GM18868 (cell line): ENCODE data around the gene FAM124A.
"Not testable (repeated sequence)": the region's sequence is repeated elsewhere in the genome, so short reads cannot be mapped to it uniquely, and the experiment has no call there.

Source experiments
- ATAC-seq: cut with Tn5 transposase; IDR thresholded peaks from one replicate; pipeline ENCODE4 v1.9.1; 2021; ENCODE audit warnings: mild to moderate bottlenecking, moderate library complexity; ENCODE audit not compliant: unreplicated experiment

Gene FAM124A

GRCh38 chr13:51262501-51263211, 40.5 kb downstream of the FAM124A start:
- no peak for ATAC-seq

GRCh38 chr13:51266642-51267041, 44.4 kb downstream of the FAM124A start:
- no peak for ATAC-seq

- ATAC-seq, result no peak
These were observed 45.4 kb downstream of the FAM124A start for GRCh38 chr13:51267622-51268021.

GRCh38 chr13:51269039-51269438, 46.8 kb downstream of the FAM124A start:
- ATAC-seq, result no peak

- ATAC-seq, result no peak
These were observed 48.6 kb downstream of the FAM124A start for GRCh38 chr13:51270623-51271415.

- no peak for ATAC-seq
These were observed 49.4 kb downstream of the FAM124A start for GRCh38 chr13:51271528-51272085.

- ATAC-seq, result no peak
These were observed 52.9 kb downstream of the FAM124A start for GRCh38 chr13:51275101-51275500.

- no peak for ATAC-seq
These were observed 54.4 kb downstream of the FAM124A start for GRCh38 chr13:51276636-51277035.

- ATAC-seq, result no peak
These were observed 55.7 kb downstream of the FAM124A start for GRCh38 chr13:51277928-51278327.

- ATAC-seq, result no peak
These were observed 56.4 kb downstream of the FAM124A start for GRCh38 chr13:51278426-51279130.

- ATAC-seq, result no peak
These were observed 58.3 kb downstream of the FAM124A start for GRCh38 chr13:51280379-51280940.

- ATAC-seq, result no peak
These were observed 60.1 kb downstream of the FAM124A start for GRCh38 chr13:51282322-51282721.

GRCh38 chr13:51282923-51283322, 60.7 kb downstream of the FAM124A start:
- not testable (repeated sequence) for ATAC-seq

GRCh38 chr13:51283371-51283770, 61.2 kb downstream of the FAM124A start:
- ATAC-seq, result no peak

- no peak for ATAC-seq
These were observed 62.1 kb downstream of the FAM124A start for GRCh38 chr13:51284339-51284738.

- peak; percentile 84 for ATAC-seq
These were observed 64.2 kb downstream of the FAM124A start for GRCh38 chr13:51286135-51287002.

- no peak for ATAC-seq
These were observed 65.6 kb downstream of the FAM124A start for GRCh38 chr13:51287758-51288157.

- ATAC-seq, result not testable (repeated sequence)
These were observed 66.1 kb downstream of the FAM124A start for GRCh38 chr13:51288254-51288653.

- no peak for ATAC-seq
These were observed 69.1 kb downstream of the FAM124A start for GRCh38 chr13:51291341-51291740.

GRCh38 chr13:51292000-51292565, 69.9 kb downstream of the FAM124A start:
- ATAC-seq, result no peak
